ENCODE measurements around the gene ST3GAL4. TPM values are rescaled to one million over a fixed set of nuclear protein-coding genes. Genes with fewer than 3 reads are reported as not detected.

ST3GAL4 gene
- total and polyA plus RNA-seq, 10 of the 15 experiments (the other 5 are each of a cell fraction or from before 2014, with no cell fraction given): 3.8 to 8.1 (median 6.5) TPM; not detected in 2

GRCh38 chr11:126311401-126312291 is 43.8 kb upstream of the ST3GAL4 start (continued):
- no peak for TF ChIP-seq HSF1 (IDR thresholded peaks at IDR 0.05; ENCODE audit: low read depth, low read length)
- no peak for TF ChIP-seq SIN3A (IDR thresholded peaks at IDR 0.05; ENCODE audit: low read depth, low read length)
- no peak for TF ChIP-seq MYB (IDR thresholded peaks at IDR 0.05; ENCODE audit: borderline replicate concordance, low read depth, low read length)
- peak; percentile 42; the same call in 1 of the 2 replicates for TF ChIP-seq FOXM1 (IDR thresholded peaks at IDR 0.05; ENCODE audit: low read depth, low read length)
- peak; percentile 39; the same call in 1 of the 2 replicates for TF ChIP-seq RELB (IDR thresholded peaks at IDR 0.05; ENCODE audit: low read depth)
- TF ChIP-seq KLF5 (IDR thresholded peaks at IDR 0.05; ENCODE audit: partially characterized antibody): no peak
- no peak for TF ChIP-seq EZH2 (IDR thresholded peaks at IDR 0.05; ENCODE audit: borderline replicate concordance, control insufficient read depth, low read depth, low read length)
- TF ChIP-seq MEF2B (IDR thresholded peaks at IDR 0.05; ENCODE audit: partially characterized antibody, poor library complexity, severe bottlenecking): peak; percentile 41
- TF ChIP-seq IKZF2 (IDR thresholded peaks at IDR 0.05): peak; percentile 73 to 77
- no peak for TF ChIP-seq SMAD1 (IDR thresholded peaks at IDR 0.05; ENCODE audit: low read depth, partially characterized antibody)
- no peak for TF ChIP-seq MAX (IDR thresholded peaks at IDR 0.05; ENCODE audit: low read depth, low read length)
- no peak for TF ChIP-seq YY1 (IDR thresholded peaks at IDR 0.05; ENCODE audit: low read depth, low read length)
- TF ChIP-seq WRNIP1 (IDR thresholded peaks at IDR 0.05; ENCODE audit: borderline replicate concordance, low read depth, low read length): no peak
- TF ChIP-seq IKZF1 (conservative IDR thresholded peaks at IDR 0.05): peak; percentile 71
- TF ChIP-seq BHLHE40 (IDR thresholded peaks at IDR 0.05; ENCODE audit: borderline replicate concordance in 1 of 2, low read depth in 2 of 2, low read length in 1 of 2): peak; percentile 43 to 77; a peak in 3 of 4 replicates
- TF ChIP-seq RUNX3 (IDR thresholded peaks at IDR 0.05; ENCODE audit: low read length): peak; percentile 73
- peak; percentile 22 for TF ChIP-seq RELA (IDR thresholded peaks at IDR 0.05; ENCODE audit: borderline replicate concordance, partially characterized antibody)
- TF ChIP-seq SMC3 (IDR thresholded peaks at IDR 0.05; ENCODE audit: borderline replicate concordance, low read length): no peak
- TF ChIP-seq E2F4 (IDR thresholded peaks at IDR 0.05; ENCODE audit: low read depth, low read length): no peak
- TF ChIP-seq PBX3 (IDR thresholded peaks at IDR 0.05; ENCODE audit: insufficient replicate concordance, low read depth, low read length): no peak
- TF ChIP-seq NFIC (IDR thresholded peaks at IDR 0.05; ENCODE audit: low read depth, low read length): peak; percentile 51; the same call in 1 of the 2 replicates
- no peak for TF ChIP-seq CREM (IDR thresholded peaks at IDR 0.05; ENCODE audit: low read depth)
- TF ChIP-seq HCFC1 (IDR thresholded peaks at IDR 0.05; ENCODE audit: low read length): no peak
- no peak for TF ChIP-seq SMAD5 (IDR thresholded peaks at IDR 0.05; ENCODE audit: low read depth)
- 0 out of 2 replicates have a peak, but pooled peaks have one; percentile 28 for TF ChIP-seq BMI1 (IDR thresholded peaks at IDR 0.05; ENCODE audit: borderline replicate concordance)

Measured in GM12878 (cell line).